ENCODE measurements around the gene WNT5B.

WNT5B gene

GRCh38 chr12:1666685-1667162 is 37.7 kb downstream of the WNT5B start:
- no peak overlapping the region for H3K4me3 ChIP-seq (ENCODE audit: control insufficient read depth, low read depth, low read length)
- no peak for DNase-seq (ENCODE audit: low read depth)
- TF ChIP-seq CTCF (IDR thresholded peaks at IDR 0.05; ENCODE audit: control insufficient read depth, insufficient read depth, low read depth, low read length, missing control alignments): no peak

GRCh38 chr12:1668833-1669543 is 40.0 kb downstream of the WNT5B start:
- no peak overlapping the region for H3K4me3 ChIP-seq (ENCODE audit: control insufficient read depth, low read depth, low read length)
- TF ChIP-seq CTCF (IDR thresholded peaks at IDR 0.05; ENCODE audit: control insufficient read depth, insufficient read depth, low read depth, low read length, missing control alignments): no peak
- no peak for DNase-seq (ENCODE audit: low read depth)

- DNase-seq (ENCODE audit: low read depth): no peak
- TF ChIP-seq CTCF (IDR thresholded peaks at IDR 0.05; ENCODE audit: control insufficient read depth, insufficient read depth, low read depth, low read length, missing control alignments): no peak
- H3K4me3 ChIP-seq (ENCODE audit: control insufficient read depth, low read depth, low read length): no peak overlapping the region
Observed at GRCh38 chr12:1670358-1671268, 41.6 kb downstream of the WNT5B start.

GRCh38 chr12:1676043-1676442 is 47.0 kb downstream of the WNT5B start:
- H3K4me3 ChIP-seq (ENCODE audit: control insufficient read depth, low read depth, low read length): no peak overlapping the region
- DNase-seq (ENCODE audit: low read depth): no peak
- TF ChIP-seq CTCF (IDR thresholded peaks at IDR 0.05; ENCODE audit: control insufficient read depth, insufficient read depth, low read depth, low read length, missing control alignments): no peak

- no peak for TF ChIP-seq CTCF (IDR thresholded peaks at IDR 0.05; ENCODE audit: control insufficient read depth, insufficient read depth, low read depth, low read length, missing control alignments)
- DNase-seq (ENCODE audit: low read depth): no peak
- H3K4me3 ChIP-seq (ENCODE audit: control insufficient read depth, low read depth, low read length): no peak overlapping the region
Observed at GRCh38 chr12:1680804-1681492, 51.9 kb downstream of the WNT5B start.

GRCh38 chr12:1681493-1681807 is 52.4 kb downstream of the WNT5B start:
- TF ChIP-seq CTCF (IDR thresholded peaks at IDR 0.05; ENCODE audit: control insufficient read depth, insufficient read depth, low read depth, low read length, missing control alignments): no peak
- no peak overlapping the region for H3K4me3 ChIP-seq (ENCODE audit: control insufficient read depth, low read depth, low read length)
- no peak for DNase-seq (ENCODE audit: low read depth)
